Hematopoietic multipotent progenitor cell treated with erythropoietin and hydrocortisone succinate and interleukin-3 and kit ligand, for 8 days (in vitro differentiated cells): ENCODE measurements around the gene COMP.
"Not testable (repeated sequence)": the region's sequence is repeated elsewhere in the genome, so short reads cannot be mapped to it uniquely, and the experiment has no call there.

ENCODE experiments used
- DNase-seq: peaks from one replicate; pipeline ENCODE4 v3.0.0-alpha.2; 2015

COMP gene

GRCh38 chr19:18790566-18791314 is at the start of gene COMP:
Gene COMP (minus strand): TSS chr19:18791305. CDS start chr19:18791269, 36 bp downstream.
- DNase-seq, result no peak

GRCh38 chr19:18840288-18841267 is 49.5 kb upstream of the COMP start:
- DNase-seq, result no peak

GRCh38 chr19:18839465-18840287 is 48.6 kb upstream of the COMP start:
- DNase-seq, result no peak

GRCh38 chr19:18834644-18834984 is 43.5 kb upstream of the COMP start:
- DNase-seq, result no peak

GRCh38 chr19:18833849-18834643 is 42.9 kb upstream of the COMP start:
- DNase-seq, result no peak

- DNase-seq, result peak; percentile 8
Measured at GRCh38 chr19:18833141-18833476, 42.0 kb upstream of the COMP start.

GRCh38 chr19:18832306-18833140 is 41.4 kb upstream of the COMP start:
- DNase-seq, result peak; percentile 63

GRCh38 chr19:18831524-18832305 is 40.6 kb upstream of the COMP start, which contains the start of gene UPF1:
Gene UPF1 (plus strand): TSS chr19:18831959. CDS start chr19:18832210, 251 bp downstream.
- DNase-seq, result peak; percentile 94

- no peak for DNase-seq
Measured at GRCh38 chr19:18830488-18830887, 39.4 kb upstream of the COMP start.

GRCh38 chr19:18828786-18829185 is 37.7 kb upstream of the COMP start:
- DNase-seq, result no peak

GRCh38 chr19:18817574-18817973 is 26.5 kb upstream of the COMP start:
- DNase-seq, result no peak

- not testable (repeated sequence) for DNase-seq
Measured at GRCh38 chr19:18816645-18817044, 25.5 kb upstream of the COMP start.

- DNase-seq, result no peak
Measured at GRCh38 chr19:18815673-18816072, 24.6 kb upstream of the COMP start.

GRCh38 chr19:18814063-18814462 is 23.0 kb upstream of the COMP start:
- no peak for DNase-seq

GRCh38 chr19:18811638-18812037 is 20.5 kb upstream of the COMP start:
- DNase-seq, result not testable (repeated sequence)

GRCh38 chr19:18809149-18809868 is 18.2 kb upstream of the COMP start:
- DNase-seq, result no peak

- DNase-seq, result no peak
Measured at GRCh38 chr19:18807861-18808331, 16.8 kb upstream of the COMP start.

- DNase-seq, result no peak
Measured at GRCh38 chr19:18804643-18805042, 13.5 kb upstream of the COMP start.

GRCh38 chr19:18804139-18804601 is 13.1 kb upstream of the COMP start:
- no peak for DNase-seq
